Right lobe of liver (tissue), 4 donors: ENCODE results near the gene SQSTM1.

Experiments
- POLR2A ChIP-seq: fragments of 450-650 bp; IDR thresholded peaks from one replicate; pipeline ENCODE4 v1.6.1; 2017; ENCODE audit warnings: antibody characterized with exemption, mild to moderate bottlenecking
- TF ChIP-seq, protein P1 (sequence below), 4 donors: fragments of 200-600 bp in 3 of 4; fragments of 450-650 bp in 1 of 4; IDR thresholded peaks; one replicate each; pipeline versions ENCODE4 v1.5.1 to v1.8.0; 2016 to 2022; ENCODE audit warnings: antibody characterized with exemption in 4 of 4, mild to moderate bottlenecking in 2 of 4
- donor health status: DM: no; HTN: no; CAD: no.
- donor health status: DM: no; HTN: no; CAD: no.
- donor health status: DM: no; HTN: yes; CAD: no.

- TF ChIP-seq, protein P1, sequence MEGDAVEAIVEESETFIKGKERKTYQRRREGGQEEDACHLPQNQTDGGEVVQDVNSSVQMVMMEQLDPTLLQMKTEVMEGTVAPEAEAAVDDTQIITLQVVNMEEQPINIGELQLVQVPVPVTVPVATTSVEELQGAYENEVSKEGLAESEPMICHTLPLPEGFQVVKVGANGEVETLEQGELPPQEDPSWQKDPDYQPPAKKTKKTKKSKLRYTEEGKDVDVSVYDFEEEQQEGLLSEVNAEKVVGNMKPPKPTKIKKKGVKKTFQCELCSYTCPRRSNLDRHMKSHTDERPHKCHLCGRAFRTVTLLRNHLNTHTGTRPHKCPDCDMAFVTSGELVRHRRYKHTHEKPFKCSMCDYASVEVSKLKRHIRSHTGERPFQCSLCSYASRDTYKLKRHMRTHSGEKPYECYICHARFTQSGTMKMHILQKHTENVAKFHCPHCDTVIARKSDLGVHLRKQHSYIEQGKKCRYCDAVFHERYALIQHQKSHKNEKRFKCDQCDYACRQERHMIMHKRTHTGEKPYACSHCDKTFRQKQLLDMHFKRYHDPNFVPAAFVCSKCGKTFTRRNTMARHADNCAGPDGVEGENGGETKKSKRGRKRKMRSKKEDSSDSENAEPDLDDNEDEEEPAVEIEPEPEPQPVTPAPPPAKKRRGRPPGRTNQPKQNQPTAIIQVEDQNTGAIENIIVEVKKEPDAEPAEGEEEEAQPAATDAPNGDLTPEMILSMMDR (IDR thresholded peaks at IDR 0.05), result no peak
- no peak for TF ChIP-seq POLR2A
These were observed 52.3 kb downstream of the SQSTM1 start for GRCh38 chr5:179872828-179873575.
